K562 (cell line): ENCODE measurements around the gene ACAT2. TPM values are rescaled to one million over a fixed set of nuclear protein-coding genes. Genes with fewer than 3 reads are reported as not detected.

Experiments
- CCNT2 ChIP-seq: IDR thresholded peaks from 2 replicates; pipeline ENCODE4 v1.6.1; 2011; ENCODE audit warnings: borderline replicate concordance, low read depth, mild to moderate bottlenecking, moderate library complexity, mixed read lengths, low read length; ENCODE audit not compliant: insufficient read length; ENCODE audit errors: extremely low read depth
- CXXC5 ChIP-seq: fragments of 250-450 bp; sonication (Bioruptor Pico); IDR thresholded peaks from 2 replicates; pipeline ENCODE4 v1.8.0; 2022; ENCODE audit warnings: inconsistent platforms, mild to moderate bottlenecking, moderate library complexity
- ESRRA ChIP-seq: fragments of 450-650 bp; IDR thresholded peaks from 2 replicates; pipeline ENCODE4 v1.6.1; 2014; ENCODE audit warnings: low read depth, mild to moderate bottlenecking, moderate library complexity, borderline replicate concordance
- JUND ChIP-seq, 2 experiments: IDR thresholded peaks; 2 replicates in 1 of 2; 3 replicates in 1 of 2; pipeline ENCODE4 v1.6.1; 2011; ENCODE audit warnings: borderline replicate concordance in 2 of 2, low read depth in 2 of 2, low read length in 2 of 2, improper control_type of control experiment in 1 of 2, missing biosample characterization in 1 of 2, missing genetic modification characterization in 1 of 2, missing genetic modification reagents in 1 of 2
- L3MBTL2 ChIP-seq: fragments of 450-650 bp; IDR thresholded peaks from 2 replicates; pipeline ENCODE4 v1.6.1; 2016; ENCODE audit warnings: mild to moderate bottlenecking, moderate library complexity
- MITF ChIP-seq: IDR thresholded peaks from 2 replicates; pipeline ENCODE4 v1.6.1; 2014; ENCODE audit warnings: antibody characterized with exemption
- MYC ChIP-seq, 2 experiments: fragments of 250-450 bp in 1 of 2; sonication (Bioruptor Pico) in 1 of 2; IDR thresholded peaks; 2 replicates each; pipeline versions ENCODE4 v1.5.1 to v1.6.1; 2012 to 2021; ENCODE audit warnings: low read depth in 2 of 2, borderline replicate concordance in 1 of 2, improper control_type of control experiment in 1 of 2, low read length in 1 of 2, mild to moderate bottlenecking in 1 of 2, moderate library complexity in 1 of 2
- NFIC ChIP-seq: fragments of 450-650 bp; IDR thresholded peaks from 2 replicates; pipeline ENCODE4 v1.6.1; 2017; ENCODE audit warnings: mild to moderate bottlenecking, inconsistent platforms
- NR4A1 ChIP-seq, 2 experiments: fragments of 250-450 bp in 1 of 2; fragments of 450-650 bp in 1 of 2; sonication (Bioruptor Pico) in 1 of 2; IDR thresholded peaks; 2 replicates each; pipeline versions ENCODE4 v1.4.0 to v1.6.1; 2016 to 2020; ENCODE audit warnings: mild to moderate bottlenecking in 2 of 2, missing compliant biosample characterization in 1 of 2, missing genetic modification characterization in 1 of 2, moderate library complexity in 1 of 2
- SOX6 ChIP-seq: fragments of 450-650 bp; IDR thresholded peaks from 2 replicates; pipeline ENCODE4 v1.6.1; 2014; ENCODE audit warnings: mild to moderate bottlenecking
- ZC3H8 ChIP-seq: fragments of 450-650 bp; IDR thresholded peaks from 2 replicates; pipeline ENCODE4 v1.6.1; 2017
- ZKSCAN8 ChIP-seq: fragments of 200-800 bp; sonication (Bioruptor generic); IDR thresholded peaks from 2 replicates; pipeline ENCODE4 v1.6.1; 2016; ENCODE audit warnings: missing genetic modification characterization, missing compliant biosample characterization
- ZNF197 ChIP-seq: fragments of 200-800 bp; sonication (Bioruptor generic); IDR thresholded peaks from 2 replicates; pipeline ENCODE4 v1.6.1; 2016; ENCODE audit warnings: low read depth, missing genetic modification characterization, missing compliant biosample characterization
- ZNF778 ChIP-seq: fragments of 450-650 bp; formaldehyde crosslinking; IDR thresholded peaks from 2 replicates; pipeline ENCODE4 v1.4.0; 2020; ENCODE audit warnings: mild to moderate bottlenecking, moderate library complexity
- polyA plus RNA-seq, 8 experiments: library from polyadenylated mRNA; depleted of rRNA in 4 of 8; stranded (reverse) in 5 of 8; unstranded in 3 of 8; fragments of >200 nt; fragmentation: Nextera tagmentation in 2 of 8; fragmentation: Illumina TruSeq in 1 of 8; extraction: Ambion mirVana in 2 of 8; extraction: Trizol in 1 of 8; gene quantifications; 2 replicates each; pipeline versions ENCODE4 v1.2.1 to v1.2.3, GENCODE V29; 2011 to 2014; ENCODE audit warnings: inconsistent platforms in 1 of 8, missing spikeins in 1 of 8
- total RNA-seq, 7 experiments: library from RNA; depleted of rRNA in 6 of 7; stranded (reverse); fragments of >200 nt in 6 of 7; fragmentation: Illumina TruSeq in 2 of 7; extraction: Trizol in 2 of 7; gene quantifications; 2 replicates each; pipeline versions ENCODE4 v1.2.1 to v1.2.3, GENCODE V29; 2011 to 2021; ENCODE audit warnings: low replicate concordance in 1 of 7

Gene ACAT2
- total and polyA plus RNA-seq, 9 of the 15 experiments (the other 6 are each of a cell fraction or from before 2014, with no cell fraction given), result 63.0 to 309 (median 144) TPM

DNA sequence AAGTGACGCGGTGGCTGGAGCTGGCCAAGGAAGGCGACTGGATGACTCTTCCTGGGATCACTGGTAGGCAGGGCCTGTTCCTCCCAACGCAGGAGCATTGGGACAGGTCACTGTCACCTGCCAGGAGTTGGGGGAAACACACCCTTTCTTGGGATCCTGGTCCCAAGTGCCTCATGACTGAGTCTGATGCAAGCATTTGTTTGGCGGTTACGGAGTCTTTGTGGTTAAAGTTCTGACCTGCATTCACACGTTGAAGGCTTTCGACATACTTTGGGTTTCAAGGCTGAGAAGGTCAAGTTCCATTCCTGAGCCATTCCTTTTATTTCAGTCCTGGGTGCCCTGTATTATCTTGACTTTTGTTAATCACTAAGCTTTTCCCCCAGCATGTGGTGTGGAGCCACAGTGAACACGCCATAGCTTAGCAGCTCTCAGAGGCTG lies 44.2 kb downstream of the ACAT2 start (continued):
- TF ChIP-seq CXXC5 (CRISPR knock-in tag) (peak; percentile 45; the same call in 1 of the 2 replicates), ZC3H8 (no peak), MYC (IDR thresholded peaks at IDR 0.05; ENCODE audit: low read depth, low read length) (peak; percentile 45; the same call in 1 of the 2 replicates), MYC (CRISPR knock-in tag; IDR thresholded peaks at IDR 0.05; ENCODE audit: borderline replicate concordance, low read depth) (no peak), ESRRA (peak; percentile 79; the same call in 1 of the 2 replicates), ZNF197 (CRISPR knock-in tag) (no peak), NR4A1 (CRISPR knock-in tag; IDR thresholded peaks at IDR 0.05) (no peak), NR4A1 (tag; IDR thresholded peaks at IDR 0.05) (no peak), SOX6 (0 out of 2 replicates have a peak, but pooled peaks have one; percentile 1), ZKSCAN8 (0 out of 2 replicates have a peak, but pooled peaks have one; percentile 40), JUND (IDR thresholded peaks at IDR 0.05; ENCODE audit: borderline replicate concordance, low read depth, low read length) (peak; percentile 39; the same call in 1 of the 2 replicates), JUND (tag; IDR thresholded peaks at IDR 0.05; ENCODE audit: borderline replicate concordance, low read depth, low read length) (no peak), NFIC (no peak), L3MBTL2 (peak; percentile 59), ZNF778 (no peak), CCNT2 (no peak), MITF (0 out of 2 replicates have a peak, but pooled peaks have one; percentile 18)
